A673 (cell line): ENCODE data around the gene HEXIM1. TPM values are rescaled to one million over a fixed set of nuclear protein-coding genes. Genes with fewer than 3 reads are reported as not detected.

Experiments
- BruUV-seq: library from RNA; stranded (reverse); fragments of 400-500 nt; replicated peaks from 2 replicates; lab custom pipeline; 2021; lab: Mats Ljungman, UMichigan
- CTCF ChIA-PET: fragments of 300-600 bp; sonication (Branson Sonifier 250); formaldehyde crosslinking; loops from one replicate; lab custom pipeline; 2022; ENCODE audit warnings: antibody characterized with exemption; lab: Charles Lee
- POLR2A ChIA-PET: fragments of 300-600 bp; sonication (Branson Sonifier 250); formaldehyde crosslinking; loops from one replicate; lab custom pipeline; 2022; ENCODE audit warnings: antibody characterized with exemption; ENCODE audit not compliant: low non-redundant PET; lab: Charles Lee
- DNase-seq: peaks from one replicate; pipeline ENCODE4 v3.0.0-alpha.2; 2015; ENCODE audit warnings: low spot score
- H3K27ac ChIP-seq: fragments of 200-600 bp; sonication (generic); 2 replicates; pipeline ENCODE4 v1.5.1; 2016; ENCODE audit warnings: mixed run types, low read depth, mild to moderate bottlenecking, mixed read lengths, antibody characterized with exemption, low read length; ENCODE audit not compliant: poor library complexity, severe bottlenecking
- H3K27me3 ChIP-seq: fragments of 200-600 bp; sonication (generic); replicated peaks from 2 replicates; pipeline ENCODE4 v1.6.1; 2017; ENCODE audit warnings: mixed run types, low read depth, mild to moderate bottlenecking, mixed read lengths, antibody characterized with exemption, low read length; ENCODE audit not compliant: insufficient read depth, poor library complexity
- H3K36me3 ChIP-seq: fragments of 200-600 bp; sonication (generic); 2 replicates; pipeline ENCODE4 v1.6.1; 2016; ENCODE audit warnings: mixed run types, mild to moderate bottlenecking, mixed read lengths, antibody characterized with exemption, low read length; ENCODE audit not compliant: insufficient read depth, poor library complexity, severe bottlenecking
- H3K4me1 ChIP-seq: fragments of 200-600 bp; sonication (generic); 2 replicates; pipeline ENCODE4 v1.6.1; 2017; ENCODE audit warnings: mixed run types, mild to moderate bottlenecking, mixed read lengths, antibody characterized with exemption, low read length; ENCODE audit not compliant: insufficient read depth, poor library complexity, severe bottlenecking
- H3K4me3 ChIP-seq: fragments of 200-600 bp; sonication (generic); 2 replicates; pipeline ENCODE4 v1.5.1; 2016; ENCODE audit warnings: low read depth, mixed run types, mild to moderate bottlenecking, mixed read lengths, low read length; ENCODE audit not compliant: poor library complexity, severe bottlenecking
- H3K9me3 ChIP-seq: fragments of 200-600 bp; sonication (generic); 2 replicates; pipeline ENCODE4 v1.6.1; 2016; ENCODE audit warnings: mixed run types, low read depth, mild to moderate bottlenecking, mixed read lengths, antibody characterized with exemption, low read length; ENCODE audit not compliant: poor library complexity, severe bottlenecking
- CTCF ChIP-seq: fragments of 300-800, 200-600 bp; sonication (generic); conservative IDR thresholded peaks from 2 replicates; pipeline ENCODE4 v1.5.1; 2017; ENCODE audit warnings: low read depth, mild to moderate bottlenecking, antibody characterized with exemption, low read length, moderate library complexity, mixed read lengths
- EZH2 ChIP-seq: fragments of 200-600 bp; sonication (generic); IDR thresholded peaks from 2 replicates; pipeline ENCODE4 v1.6.1; 2017; ENCODE audit warnings: borderline replicate concordance, low read depth, mild to moderate bottlenecking, mixed read lengths, antibody characterized with exemption, low read length; ENCODE audit not compliant: poor library complexity, severe bottlenecking
- intact Hi-C: fragments of 100-400 bp; cut with micrococcal nuclease; formaldehyde crosslinking; loops from one replicate; pipeline ENCODE4 v1.10.0; 2022; ENCODE audit not compliant: unreplicated experiment
- total RNA-seq: library from RNA; stranded (reverse); gene quantifications from 2 replicates; pipeline ENCODE4 v1.2.3, GENCODE V29; 2021

The HEXIM1 gene
- total RNA-seq, 1 experiment from 2014 or later: 21.2 TPM

DNA sequence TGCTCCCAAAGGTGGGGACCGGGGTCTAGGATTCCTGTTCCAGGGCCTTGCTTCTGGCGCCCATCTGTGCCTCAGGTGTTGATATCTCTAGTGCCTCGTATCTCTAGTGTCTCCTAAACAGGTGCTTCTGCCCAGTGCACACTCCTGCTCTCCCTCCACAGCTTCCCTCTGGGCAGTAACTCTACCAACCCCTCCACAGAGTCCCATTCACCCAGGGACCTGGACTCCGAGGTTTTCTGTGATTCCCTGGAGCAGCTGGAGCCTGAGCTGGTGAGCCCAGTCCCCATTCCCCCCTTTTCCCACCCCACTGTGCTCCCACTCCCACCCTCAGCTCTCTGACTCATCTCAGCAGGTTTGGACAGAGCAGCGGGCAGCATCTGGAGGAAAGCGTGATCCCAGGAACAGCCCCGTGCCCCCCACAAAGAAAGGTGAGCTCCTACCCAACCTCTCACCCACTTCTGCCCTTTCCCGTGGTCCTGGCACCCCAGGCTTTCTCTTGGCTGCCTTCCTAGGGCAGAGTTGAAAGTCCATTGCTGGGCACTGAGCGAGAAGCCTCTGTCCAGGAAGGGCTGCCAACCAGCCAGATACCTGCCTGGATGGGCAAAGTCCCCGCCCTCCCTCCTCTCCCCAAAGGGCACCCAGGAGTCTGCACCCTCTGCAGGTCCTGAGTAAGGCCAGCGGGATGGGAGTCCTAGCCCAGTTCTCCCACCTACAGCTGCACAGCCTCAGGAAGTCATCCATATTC, 10.5 kb upstream of the HEXIM1 start:
- Histone ChIP-seq H3K9me3 (no peaks in the 10 kb centered on the region), H3K27ac (no peak overlapping the region), H3K27me3 (no peaks in the 10 kb centered on the region), H3K4me3 (no peak overlapping the region), H3K36me3 (no peaks in the 10 kb centered on the region), H3K4me1 (no peaks in the 10 kb centered on the region)
- intact Hi-C loops: loop anchor here (10.0 kb wide), 1 partner anchor 247 kb away; no protein-coding TSS in a partner anchor
- POLR2A ChIA-PET: no interaction called here
- no TSS peak for BruUV-seq
- DNase-seq: no peak
- no peak for TF ChIP-seq CTCF
- no peak for TF ChIP-seq EZH2
- CTCF ChIA-PET: no interaction called here

DNA sequence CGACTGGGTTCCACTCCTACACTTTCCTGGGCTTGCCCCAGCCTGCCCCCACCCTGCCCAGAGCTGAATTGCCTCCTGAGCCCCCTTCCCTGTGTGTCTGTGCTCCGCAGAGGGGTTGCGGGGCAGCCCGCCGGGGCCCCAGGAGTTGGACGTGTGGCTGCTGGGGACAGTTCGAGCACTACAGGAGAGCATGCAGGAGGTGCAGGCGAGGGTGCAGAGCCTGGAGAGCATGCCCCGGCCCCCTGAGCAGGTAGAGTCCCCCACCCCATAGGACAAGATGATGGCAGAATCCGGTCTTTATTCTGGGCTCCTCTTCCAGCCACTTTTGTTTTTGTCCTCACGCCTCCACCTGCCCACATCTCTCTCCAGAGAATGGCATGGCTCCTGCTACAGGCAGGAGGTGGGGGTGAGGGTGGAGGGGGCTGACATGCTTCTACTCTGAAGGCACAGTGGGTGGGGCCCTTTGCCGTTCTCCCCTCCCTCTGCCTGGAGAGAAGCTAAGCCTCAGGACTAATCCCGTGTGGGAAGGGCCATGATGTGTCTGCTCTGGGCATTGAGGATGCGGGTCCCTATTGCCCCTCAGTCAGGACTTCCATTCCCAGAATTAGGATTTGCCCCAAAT, 9.3 kb upstream of the HEXIM1 start:
- peaks cover 13% of the 10 kb centered on the region for H3K4me1 ChIP-seq
- TF ChIP-seq EZH2 (no peak), CTCF (no peak)
- CTCF ChIA-PET: interaction anchor here (0.7 kb wide), 1 partner anchor 115 kb away, joined by 7 read pairs; no protein-coding TSS in a partner anchor

DNA sequence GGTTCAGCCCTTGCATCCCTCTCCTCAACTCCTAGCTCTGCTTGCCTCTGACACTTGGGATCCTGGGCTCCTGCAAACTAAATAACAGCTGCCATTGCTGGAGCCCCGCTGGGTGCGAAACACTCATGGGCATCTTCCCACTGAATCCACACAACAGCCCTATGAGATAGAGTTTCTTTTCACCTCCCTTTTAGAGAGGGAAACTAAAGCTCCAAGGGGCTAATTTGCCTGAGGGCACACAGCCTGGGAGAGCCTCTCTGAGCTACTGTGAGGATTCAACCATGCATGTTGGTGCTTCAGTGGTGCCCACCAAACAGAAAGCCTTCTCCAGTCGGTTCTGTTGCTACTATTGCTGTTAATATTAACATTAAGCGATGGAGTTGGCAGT, 8.7 kb upstream of the HEXIM1 start:
- peaks cover 18% of the 10 kb centered on the region for H3K4me1 ChIP-seq
- no peaks in the 10 kb centered on the region for H3K27me3 ChIP-seq
- BruUV-seq: no TSS peak
- DNase-seq: no peak
- ChIA-PET CTCF (no interaction called here), POLR2A (no interaction called here)
- intact Hi-C loops: loop anchor here (10.0 kb wide), 1 partner anchor 245 kb away; no protein-coding TSS in a partner anchor
- no peaks in the 10 kb centered on the region for H3K9me3 ChIP-seq
- TF ChIP-seq CTCF: no peak
- no peak for TF ChIP-seq EZH2
- H3K36me3 ChIP-seq: no peaks in the 10 kb centered on the region
- no peak overlapping the region for H3K4me3 ChIP-seq
- H3K27ac ChIP-seq: no peak overlapping the region

More for the DNA sequence above, 9.3 kb upstream of the HEXIM1 start:
- intact Hi-C loops: loop anchor here (10.0 kb wide), 1 partner anchor 246 kb away; no protein-coding TSS in a partner anchor
- POLR2A ChIA-PET: no interaction called here
- no TSS peak for BruUV-seq
- Histone ChIP-seq H3K4me3 (no peak overlapping the region), H3K36me3 (no peaks in the 10 kb centered on the region), H3K27me3 (no peaks in the 10 kb centered on the region), H3K9me3 (no peaks in the 10 kb centered on the region), H3K27ac (no peak overlapping the region)
- DNase-seq: no peak
